ENCODE results near the gene NEGR1.

- no peak for TF ChIP-seq CTCF (IDR thresholded peaks at IDR 0.05)
- TF ChIP-seq POLR2A (IDR thresholded peaks at IDR 0.05), result no peak
These were observed 362.4 kb downstream of the NEGR1 start for GRCh38 chr1:71919811-71920509.

All from heart left ventricle (tissue), 13 donors.